HG03575 (cell line): ENCODE measurements around the gene GALNT7.
A peak's percentile ranks its signal among the peaks of the same experiment; 100 is the strongest.

Experiments used
- ATAC-seq: cut with Tn5 transposase; IDR thresholded peaks from one replicate; pipeline ENCODE4 v1.9.1; 2021; ENCODE audit not compliant: unreplicated experiment, insufficient number of reproducible peaks, low FRiP score; ENCODE audit errors: extremely low read depth

Gene GALNT7

DNA sequence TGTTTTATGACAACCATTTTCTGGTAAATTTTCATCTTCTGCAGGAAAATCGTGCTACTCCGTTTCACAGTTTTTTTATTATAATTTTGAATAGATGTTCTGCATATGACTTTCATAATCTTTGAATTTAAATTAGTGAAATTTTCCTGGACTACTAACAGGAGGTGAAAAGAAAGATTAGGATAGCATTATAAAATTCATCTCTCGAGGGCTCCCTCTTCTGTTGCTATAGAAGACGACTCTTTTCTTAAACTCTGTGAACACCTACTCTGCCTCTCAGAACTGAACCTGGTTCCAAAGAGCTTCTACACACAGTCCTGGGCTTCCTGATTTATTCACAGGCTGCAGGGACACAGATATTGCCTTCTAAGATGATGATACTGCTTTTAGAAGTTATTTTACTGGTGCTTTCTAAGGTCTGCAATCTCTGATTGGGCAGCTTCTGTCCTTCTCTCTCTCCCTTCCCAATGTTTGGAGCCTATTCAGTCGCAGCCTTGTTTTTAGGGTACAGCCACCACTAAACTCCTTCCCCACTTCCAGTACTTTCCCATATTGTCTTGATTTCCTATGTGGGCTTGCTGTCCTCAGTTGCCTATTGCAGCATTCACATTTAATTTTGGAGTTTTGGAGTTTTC, 192.1 kb downstream of the GALNT7 start:
- no peak for ATAC-seq

DNA sequence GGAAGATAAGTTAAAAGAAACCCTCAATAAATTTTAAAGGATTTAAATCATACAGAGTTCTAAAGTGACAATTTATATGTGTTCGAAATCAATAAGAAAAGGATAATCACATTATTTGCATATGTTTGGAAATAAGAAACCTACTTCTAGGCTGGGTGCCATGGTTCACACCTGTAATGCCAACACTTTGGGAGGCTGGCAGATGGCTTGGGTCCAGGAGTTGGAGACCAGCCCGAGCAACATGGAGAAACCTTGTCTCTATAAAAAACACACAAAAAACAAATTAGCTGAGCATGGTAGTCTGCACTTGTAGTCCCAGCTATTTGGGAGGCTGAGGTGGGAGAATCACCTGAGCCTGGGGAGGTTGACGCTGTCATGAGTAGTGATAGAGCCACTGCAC, 194.1 kb downstream of the GALNT7 start:
- ATAC-seq = no peak

DNA sequence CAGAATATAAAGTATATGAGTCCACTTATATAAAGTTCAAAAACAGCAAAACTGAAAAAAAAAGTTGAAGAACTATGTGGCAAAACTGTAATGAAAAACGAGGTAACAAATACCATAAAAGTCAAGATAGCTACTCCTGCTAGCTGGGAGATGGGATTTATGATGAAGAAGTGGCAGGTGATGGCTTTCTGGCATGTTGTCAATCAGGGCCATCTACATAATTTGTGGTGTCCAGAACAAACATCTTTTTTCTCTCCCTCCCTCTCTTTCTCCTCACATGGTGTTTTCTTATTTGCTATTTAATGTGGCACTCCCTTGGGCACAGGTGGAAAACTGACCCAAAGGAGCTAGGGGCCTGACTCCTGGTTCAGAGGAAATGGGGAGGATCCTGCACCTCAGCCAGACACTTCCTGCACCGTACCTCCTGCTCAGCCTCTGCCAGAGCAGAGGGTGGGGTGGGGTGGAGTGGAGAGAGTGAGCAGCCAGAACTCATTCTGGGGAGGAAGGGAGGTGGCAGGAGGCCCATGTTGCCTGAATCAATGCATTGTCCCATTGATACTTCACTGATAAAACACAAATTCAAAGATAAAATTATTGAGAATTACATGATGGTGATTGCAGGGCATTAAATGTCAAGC, 196.9 kb downstream of the GALNT7 start:
- ATAC-seq = no peak

DNA sequence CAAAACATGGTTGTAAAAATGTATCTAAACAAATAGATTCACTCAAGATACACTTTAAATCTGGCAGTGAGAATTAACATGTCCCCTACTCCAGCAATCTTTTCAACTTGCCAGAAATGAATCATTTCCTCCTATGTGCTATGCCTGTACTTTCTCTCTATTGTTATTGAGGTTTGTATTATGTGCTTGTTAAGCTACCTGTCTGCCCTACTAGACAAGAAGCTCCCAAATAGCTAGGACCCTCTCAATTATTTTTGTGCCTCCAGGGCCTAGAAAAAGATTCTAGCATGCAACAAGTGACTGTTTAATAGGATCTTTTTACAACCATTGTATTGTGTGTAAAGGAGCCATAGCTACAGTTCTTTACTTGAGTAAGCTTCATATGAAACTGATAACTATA, 198.7 kb downstream of the GALNT7 start:
- peak; percentile 23 for ATAC-seq

DNA sequence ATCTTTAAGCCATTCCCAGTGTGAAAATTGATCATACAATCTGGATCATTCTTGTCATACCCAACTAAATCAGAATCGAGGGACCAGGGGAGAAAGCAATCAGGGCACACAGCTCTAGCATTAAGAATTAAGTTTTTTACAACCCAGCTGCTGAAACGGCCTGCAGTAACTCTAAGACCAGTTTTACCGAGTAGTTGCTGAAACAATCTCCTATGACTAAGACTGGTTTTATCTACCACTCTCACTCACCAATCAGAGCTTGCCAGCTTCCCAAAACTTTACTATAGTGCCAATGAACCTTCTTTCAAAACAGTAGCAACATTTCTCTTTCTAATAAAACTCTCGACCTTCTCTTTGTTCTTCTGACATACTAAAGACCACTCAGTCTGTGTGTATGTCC, 199.3 kb downstream of the GALNT7 start:
- no peak for ATAC-seq

DNA sequence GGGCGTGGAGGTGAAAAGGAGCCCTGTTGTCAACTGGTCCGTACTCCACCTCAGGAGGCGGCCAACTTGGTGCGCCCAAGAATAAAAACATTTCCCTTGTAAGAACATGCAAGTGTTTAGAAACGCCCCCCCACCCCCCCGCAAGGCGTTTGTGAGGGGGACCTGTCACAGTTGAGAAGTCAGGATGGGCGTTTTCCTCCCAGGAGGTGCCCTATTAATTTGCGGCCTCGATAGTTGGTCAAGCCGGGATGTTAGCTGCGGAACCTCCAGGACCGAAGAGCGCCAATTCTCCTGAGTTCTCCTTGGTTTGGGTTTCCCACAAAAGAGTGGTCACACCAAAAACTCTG, 201.5 kb downstream of the GALNT7 start:
- ATAC-seq = no peak

DNA sequence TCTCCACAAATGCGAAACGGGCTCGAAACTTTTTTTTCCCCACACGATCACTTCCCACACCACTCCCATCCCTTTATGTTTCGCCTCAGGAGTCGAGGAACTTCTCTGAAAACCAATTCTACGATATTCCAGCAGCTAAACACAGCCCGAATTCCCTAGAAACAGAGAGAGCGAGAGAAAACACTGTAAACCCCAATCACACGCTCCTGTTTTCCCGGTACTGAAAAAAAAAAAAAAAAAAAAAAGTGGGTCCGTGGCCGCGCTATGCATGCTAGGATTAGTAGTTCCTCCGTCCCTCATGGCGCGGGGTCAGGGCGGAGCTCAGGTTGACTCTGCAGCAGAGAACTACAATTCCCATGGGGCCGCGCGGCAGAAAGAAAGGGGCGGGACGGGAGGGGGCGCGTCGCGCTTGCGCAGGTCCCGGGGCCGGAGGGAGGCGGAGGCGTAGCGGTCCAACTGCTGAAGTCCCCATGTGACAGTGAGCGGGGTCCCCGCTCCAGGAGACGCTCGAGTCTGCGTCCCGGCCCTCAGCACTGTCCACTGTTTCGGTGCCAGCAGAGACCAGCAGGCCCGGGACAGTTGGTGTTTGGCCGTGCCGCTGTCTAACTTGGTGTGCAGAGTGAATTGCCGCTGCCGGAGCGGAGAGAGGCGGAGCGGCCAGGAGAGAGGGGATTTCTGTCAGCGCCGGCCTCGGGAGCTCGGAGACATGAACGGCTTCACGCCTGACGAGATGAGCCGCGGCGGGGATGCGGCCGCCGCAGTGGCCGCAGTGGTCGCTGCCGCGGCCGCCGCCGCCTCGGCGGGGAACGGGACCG, 202.1 kb downstream of the GALNT7 start, which contains the start of gene SAP30:
SAP30 (plus strand) TSS at position 478 of the 815 bp plus-strand sequence; CDS start at position 707, 229 bp downstream.
- peak; percentile 40 for ATAC-seq

DNA sequence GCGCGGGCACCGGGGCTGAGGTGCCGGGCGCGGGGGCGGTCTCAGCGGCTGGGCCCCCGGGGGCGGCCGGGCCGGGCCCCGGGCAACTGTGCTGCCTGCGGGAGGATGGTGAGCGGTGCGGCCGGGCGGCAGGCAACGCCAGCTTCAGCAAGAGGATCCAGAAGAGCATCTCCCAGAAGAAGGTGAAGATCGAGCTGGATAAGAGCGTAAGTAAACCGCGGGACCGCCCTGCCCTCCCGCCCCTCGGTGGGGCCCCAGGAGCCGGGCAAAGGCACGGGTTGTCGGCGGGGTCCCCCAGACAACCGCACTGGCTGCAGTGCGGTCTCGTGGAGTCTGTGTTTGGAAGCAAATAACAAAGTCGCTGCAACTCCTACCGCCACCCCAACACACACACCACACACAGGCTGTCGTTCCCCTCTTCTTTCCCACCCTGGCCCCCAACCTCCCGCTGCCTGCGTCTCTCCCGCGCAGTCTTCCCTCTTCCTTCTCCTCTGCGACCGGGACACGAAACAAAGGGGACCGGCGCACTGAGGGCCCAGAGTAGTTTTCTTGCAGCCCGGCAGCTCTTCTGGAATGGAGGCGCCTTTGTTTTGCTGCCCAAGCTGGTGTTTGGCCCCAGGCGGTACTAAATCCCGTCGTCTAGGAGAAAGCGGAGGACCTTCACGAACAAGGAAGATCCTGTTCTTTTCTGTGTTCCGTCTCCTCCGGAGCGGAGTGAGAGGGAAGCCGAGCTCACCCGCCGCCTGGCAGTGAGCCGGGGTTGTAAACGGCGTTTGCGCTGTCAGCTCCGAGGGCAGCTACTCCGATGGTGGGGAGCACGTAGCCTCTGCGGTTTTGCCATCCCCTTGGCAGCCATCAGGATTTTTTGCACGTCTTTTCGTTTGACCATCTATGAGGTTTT, 202.9 kb downstream of the GALNT7 start:
- ATAC-seq = peak; percentile 4
